OCI-M2 (cell line): ENCODE results near the gene NOP9.
"Not testable (repeated sequence)": the region's sequence is repeated elsewhere in the genome, so short reads cannot be mapped to it uniquely, and the experiment has no call there.

Experiments
- DNase-seq: peaks from one replicate; lab custom pipeline; 2025; ENCODE audit not compliant: unreplicated experiment; lab: John Stamatoyannopoulos, UW

The NOP9 gene

GRCh38 chr14:24349742-24350141 lies 50.1 kb downstream of the NOP9 start:
- DNase-seq = no peak

GRCh38 chr14:24351517-24351916 lies 51.9 kb downstream of the NOP9 start:
- no peak for DNase-seq

GRCh38 chr14:24353559-24354481 lies 54.2 kb downstream of the NOP9 start:
- no peak for DNase-seq

GRCh38 chr14:24354482-24354825 lies 54.8 kb downstream of the NOP9 start:
- DNase-seq = not testable (repeated sequence)

- no peak for DNase-seq
Observed at GRCh38 chr14:24355009-24355408, 55.4 kb downstream of the NOP9 start.

GRCh38 chr14:24356208-24356607 lies 56.6 kb downstream of the NOP9 start:
- no peak for DNase-seq
